Urothelium cell line (cell line): ENCODE measurements around the gene DNAH5.
A peak's percentile ranks its signal among the peaks of the same experiment; 100 is the strongest.

Source experiments
- DNase-seq: peaks from one replicate; pipeline ENCODE4 v3.0.0; 2011; ENCODE audit warnings: low spot score, mixed read lengths
- FAIRE-seq: peaks from 2 replicates; lab custom pipeline; 2011; peaks lifted over from hg19 to GRCh38; lab: Jason Lieb, UNC

Gene DNAH5

DNA sequence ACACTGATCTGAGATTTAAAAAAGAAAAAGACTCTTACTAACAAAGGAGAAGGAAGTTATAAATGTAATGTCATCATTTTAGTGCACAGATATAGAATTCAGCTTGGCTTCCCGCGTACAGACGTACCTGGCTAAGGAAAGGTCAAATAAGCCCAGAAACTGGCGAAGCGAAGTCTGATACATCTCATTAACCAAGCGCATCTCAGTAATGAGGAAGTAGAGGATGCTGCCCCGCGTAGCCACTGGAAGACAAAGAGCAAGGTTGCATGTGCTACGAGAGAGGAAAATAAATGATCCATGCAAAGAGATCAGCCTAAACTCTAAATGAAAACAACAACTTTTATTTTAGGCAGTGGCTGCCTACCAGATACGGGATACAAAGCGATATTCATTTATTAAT, 208.8 kb downstream of the DNAH5 start:
- FAIRE-seq: no peak
- no peak for DNase-seq

DNA sequence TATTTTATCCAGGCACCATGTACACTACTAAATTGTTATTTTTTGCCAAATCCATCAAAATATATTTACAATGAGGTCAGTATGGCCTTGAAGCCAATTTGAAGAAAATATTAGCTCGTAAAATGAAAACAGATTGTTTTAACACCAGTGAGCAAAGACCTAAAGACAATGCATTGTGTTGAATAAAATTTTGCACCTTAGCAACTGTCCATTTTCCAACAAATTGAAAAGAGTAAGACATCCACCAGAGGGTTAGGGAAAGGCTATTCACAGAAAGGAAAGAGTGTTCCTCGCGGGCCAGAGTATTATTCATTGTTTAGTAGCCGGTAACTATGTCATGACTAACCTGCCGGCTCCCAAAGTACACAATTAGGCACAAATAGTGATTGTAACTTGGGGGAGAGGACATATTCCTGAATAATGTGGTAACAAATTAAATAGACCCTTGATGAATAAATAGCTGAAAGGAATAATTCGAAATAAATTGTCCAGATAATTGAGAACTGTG, 213.3 kb downstream of the DNAH5 start:
- no peak for FAIRE-seq
- no peak for DNase-seq

DNA sequence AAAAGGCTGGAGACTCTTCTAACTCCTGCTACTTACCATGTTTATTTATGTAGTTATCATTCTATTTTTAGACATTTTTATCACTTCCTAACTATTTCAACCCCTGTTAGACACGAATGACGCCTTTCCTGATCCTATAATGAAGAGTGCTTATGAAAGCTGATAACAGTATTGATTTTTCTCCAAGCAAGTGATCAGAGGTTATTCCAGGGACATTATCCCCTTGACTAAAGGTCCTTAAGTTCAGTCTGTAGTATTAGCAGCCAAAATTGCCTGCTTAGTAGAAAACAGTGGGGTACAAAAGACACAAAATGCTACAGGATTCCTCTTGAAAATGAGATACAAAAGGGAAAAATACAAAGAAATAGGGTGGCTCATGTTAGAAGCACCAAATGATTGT, 235.6 kb downstream of the DNAH5 start:
- FAIRE-seq: no peak
- DNase-seq: no peak

DNA sequence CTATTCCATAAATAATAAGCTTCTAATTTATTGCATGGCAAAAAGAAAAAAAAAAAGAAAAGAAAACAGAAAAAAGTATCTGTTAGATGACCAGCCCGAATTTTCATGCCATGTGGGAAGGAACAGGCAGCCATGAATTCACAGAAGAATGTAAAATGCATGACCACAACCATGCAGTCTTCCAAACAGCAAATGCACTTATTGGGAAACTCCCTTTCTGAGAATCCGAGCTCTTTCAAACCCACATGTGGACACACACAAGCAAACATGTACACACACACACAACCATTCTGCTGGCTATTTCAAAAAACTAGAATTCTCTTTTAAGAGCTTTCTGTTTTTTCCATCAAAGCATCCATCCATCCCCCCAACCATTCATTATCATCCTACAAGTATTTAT, 236.1 kb downstream of the DNAH5 start:
- FAIRE-seq (no peak), DNase-seq (no peak)

DNA sequence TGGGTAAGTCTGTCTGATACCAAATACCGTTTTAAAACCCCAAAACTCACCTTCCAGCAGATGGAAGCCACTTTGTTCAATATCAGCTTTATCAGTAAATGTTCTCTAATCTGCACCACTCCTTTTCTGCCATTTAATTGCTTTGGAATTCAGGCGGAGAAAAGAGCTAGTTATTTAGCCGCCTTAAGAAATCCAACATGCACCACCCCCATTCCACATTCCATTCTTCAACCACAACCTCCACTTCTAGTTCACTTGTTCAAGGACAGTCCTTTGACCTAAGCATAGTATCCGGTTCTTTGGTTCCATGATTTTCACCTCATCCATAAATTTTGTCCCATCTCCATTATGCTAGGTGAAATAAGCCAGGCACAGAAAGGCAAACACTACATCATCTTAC, 240.1 kb downstream of the DNAH5 start:
- FAIRE-seq: no peak
- peak; percentile 33 for DNase-seq

DNA sequence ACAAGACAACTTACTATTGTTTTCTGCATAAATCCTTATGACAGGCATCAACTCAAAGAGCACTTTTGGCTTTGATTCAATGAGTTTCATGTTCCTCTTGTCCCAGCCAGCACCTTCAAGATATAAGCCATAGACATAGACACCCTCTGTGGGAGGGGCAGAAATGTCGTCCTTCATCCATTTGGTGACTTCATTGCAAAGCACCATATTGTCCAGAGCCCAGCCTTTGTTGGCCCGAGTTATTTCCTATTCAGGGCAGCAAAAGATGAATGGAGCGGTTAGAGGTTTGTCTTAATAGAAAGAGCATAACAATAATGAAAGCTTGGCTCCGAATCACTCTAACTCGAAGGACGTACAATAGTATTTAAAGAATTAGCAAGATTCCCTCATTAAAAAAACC, 243.9 kb downstream of the DNAH5 start:
- no peak for FAIRE-seq
- DNase-seq: no peak

DNA sequence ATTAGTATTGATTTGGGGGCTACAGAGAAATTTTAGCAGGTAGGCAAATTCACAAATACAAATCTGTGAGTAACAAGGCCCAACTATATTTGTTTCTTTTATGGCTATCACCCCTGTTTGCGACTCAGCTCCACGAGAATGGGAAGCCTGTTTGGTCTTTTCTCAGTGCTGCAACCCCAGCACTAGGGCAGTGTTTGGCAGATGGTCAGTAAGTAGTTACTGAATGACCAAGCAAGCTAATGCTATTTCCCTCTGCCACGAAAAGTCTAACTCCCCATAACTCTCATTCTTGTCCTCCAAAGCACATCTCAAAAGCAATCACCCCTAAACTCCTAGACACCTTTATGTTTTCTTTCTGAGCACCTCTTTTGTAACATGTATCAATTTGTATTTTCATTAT, 245.6 kb downstream of the DNAH5 start:
- FAIRE-seq: no peak
- no peak for DNase-seq

DNA sequence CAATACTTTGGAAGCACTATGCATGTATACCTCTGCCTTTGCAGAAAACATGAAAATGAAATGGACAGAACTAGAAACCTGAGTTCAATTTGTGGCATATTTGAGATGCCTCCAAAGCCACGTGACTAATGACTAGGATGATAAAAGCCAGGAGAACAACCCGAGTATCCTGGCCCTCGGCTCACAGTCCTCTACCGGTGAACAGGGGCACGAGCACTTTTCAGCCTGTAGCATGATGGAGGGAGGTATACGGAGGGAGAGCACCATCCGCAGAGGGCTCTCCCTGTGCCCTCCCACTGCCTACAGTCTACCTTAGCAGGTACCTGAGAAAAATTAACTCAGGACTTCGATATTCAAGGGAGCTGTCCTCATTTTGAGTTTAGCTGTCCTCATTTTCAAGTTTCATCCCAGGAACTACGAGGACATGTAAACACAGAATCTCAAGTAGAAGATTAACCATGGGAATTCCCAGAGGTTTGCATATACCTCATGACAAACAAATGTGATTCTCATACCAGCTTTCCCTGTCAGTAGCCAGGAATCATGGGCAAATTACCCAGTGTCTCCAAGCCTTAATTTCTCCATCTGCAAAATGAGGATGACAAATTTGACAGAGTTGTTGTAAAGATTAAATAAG, 249.3 kb downstream of the DNAH5 start:
- FAIRE-seq (no peak), DNase-seq (peak; percentile 43)

DNA sequence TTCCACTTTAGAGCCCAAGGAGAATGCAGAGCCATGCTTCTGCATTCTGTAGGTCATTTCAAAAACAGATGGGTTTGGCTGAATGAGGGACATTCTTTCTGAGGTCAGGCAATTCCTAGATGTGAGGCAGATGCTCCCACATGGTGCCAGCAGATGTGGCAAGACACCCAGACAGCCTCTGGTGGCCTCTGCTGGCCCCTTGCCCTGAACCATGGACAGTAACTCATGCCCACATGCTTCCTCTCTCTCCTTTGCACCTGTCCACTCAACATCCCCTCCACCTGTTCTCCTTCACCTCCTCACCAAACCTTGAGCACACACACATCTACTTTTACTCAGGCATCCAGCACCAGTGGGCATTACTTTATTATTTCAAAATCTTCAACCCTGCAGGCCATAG, 252.3 kb downstream of the DNAH5 start:
- DNase-seq (no peak), FAIRE-seq (no peak)

DNA sequence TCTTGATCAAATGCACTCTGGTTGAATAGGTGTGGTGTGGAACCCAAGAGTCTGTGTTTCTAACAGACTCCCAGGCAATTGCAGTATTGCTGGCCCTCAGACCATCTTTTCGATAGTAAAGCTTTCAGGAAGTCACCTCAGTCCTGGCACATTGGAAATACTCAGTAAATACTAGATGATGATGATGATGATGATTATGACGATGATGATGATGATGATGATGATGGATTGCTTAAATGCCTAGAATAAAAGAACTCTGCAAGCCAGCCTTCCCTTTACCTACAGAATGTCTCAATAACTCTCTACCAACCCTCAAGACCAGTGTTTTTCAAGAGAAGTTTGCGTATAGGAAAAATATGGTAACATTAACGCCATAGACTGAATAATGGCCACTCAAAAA, 268.0 kb downstream of the DNAH5 start:
- peak; percentile 17 for FAIRE-seq

DNA sequence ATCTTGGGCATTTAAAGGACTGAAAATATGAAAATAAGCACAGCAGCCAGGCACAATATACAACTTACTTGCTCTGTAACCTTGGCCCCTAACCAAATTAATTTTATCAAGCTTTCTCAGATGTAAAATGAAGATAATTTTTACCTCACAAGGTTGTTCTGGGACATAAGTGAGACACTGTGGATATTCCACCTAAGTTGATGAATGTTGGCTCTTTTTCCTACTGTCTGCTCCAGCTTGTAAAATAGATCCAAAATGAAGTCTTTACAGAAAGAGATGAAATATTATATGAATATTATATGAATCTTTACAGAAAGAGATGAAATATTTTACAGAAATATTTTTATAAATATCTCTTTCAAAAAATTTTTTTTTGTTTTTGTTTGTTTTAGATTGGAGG, 270.1 kb downstream of the DNAH5 start:
- no peak for FAIRE-seq
- DNase-seq: no peak

More for the DNA sequence above, 268.0 kb downstream of the DNAH5 start:
- DNase-seq: no peak

DNA sequence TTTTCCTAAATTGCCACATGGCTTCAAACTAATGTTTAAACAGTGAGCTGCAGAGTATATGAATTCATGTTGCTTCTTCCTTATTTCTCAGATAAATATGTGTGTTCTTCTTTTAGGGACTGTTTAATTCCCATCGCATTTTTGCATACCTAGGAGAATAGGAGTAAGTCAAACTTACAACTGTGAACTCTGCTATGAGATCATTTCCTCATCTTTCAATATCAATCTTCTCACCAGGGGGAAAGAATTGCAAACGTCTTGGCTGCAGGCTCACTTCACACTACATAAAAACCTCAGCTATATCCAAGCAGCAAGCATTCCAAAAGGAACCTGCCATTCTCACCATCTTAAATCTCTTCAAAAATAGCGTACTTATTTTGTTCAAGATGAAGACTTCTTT, 271.0 kb downstream of the DNAH5 start:
- DNase-seq (no peak), FAIRE-seq (no peak)

DNA sequence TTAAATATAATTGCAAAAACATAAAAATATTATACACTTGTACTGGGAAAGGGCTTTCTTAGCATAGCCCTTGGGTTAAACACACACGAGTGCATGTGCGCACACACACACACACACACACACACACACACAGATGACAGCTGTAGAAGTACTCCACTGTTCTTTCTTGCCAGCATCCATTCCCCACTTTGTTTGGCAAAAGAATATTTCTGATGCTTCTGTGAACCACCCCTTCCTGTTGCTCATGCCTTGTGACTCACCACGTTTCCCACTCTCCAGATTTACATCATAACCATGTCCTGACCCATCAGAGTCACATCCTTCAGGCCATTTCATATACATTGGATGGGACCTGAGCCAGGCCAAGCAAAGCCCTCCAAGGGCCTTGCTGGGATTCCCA, 280.1 kb downstream of the DNAH5 start:
- peak; percentile 41 for DNase-seq

DNA sequence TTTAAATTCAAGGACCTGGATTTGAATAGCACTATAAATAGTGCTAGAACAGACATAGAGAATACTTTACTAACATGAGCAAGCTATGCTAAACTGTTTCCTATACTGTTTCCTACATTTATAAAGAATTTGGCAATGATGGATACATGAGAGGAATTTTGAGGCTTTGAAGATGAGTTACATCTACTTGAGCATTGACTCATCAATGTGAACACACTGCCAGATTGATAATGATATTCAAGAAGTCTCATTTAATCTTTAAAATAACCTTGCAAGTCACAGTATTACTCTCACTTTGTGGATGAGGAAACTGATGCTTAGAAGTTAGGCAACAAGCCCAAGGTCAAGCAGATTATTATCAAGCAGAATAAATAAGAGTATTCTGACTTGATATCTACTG, 281.9 kb downstream of the DNAH5 start:
- FAIRE-seq: no peak
- no peak for DNase-seq

More for the DNA sequence above, 280.1 kb downstream of the DNAH5 start:
- FAIRE-seq: peak; percentile 68

DNA sequence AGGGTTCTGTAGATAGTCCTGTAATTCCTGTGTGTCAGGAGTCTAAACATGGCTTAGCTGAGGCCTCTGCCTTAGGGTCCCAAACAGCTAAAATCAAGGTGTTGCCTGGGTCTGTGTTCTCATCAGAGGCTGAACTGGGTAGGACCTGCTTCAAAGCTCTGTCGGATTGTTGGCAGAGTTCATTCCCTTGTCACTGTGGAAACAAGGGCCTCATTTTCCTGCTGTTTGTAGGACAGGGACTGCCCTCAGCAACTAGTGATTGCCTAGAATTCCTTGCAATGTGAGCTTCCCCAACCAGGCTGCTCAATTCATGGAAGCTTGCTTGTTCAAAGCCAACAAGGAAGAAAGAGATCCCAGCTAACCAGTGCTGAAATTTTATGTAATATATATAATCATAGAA, 283.2 kb downstream of the DNAH5 start:
- FAIRE-seq: no peak

DNA sequence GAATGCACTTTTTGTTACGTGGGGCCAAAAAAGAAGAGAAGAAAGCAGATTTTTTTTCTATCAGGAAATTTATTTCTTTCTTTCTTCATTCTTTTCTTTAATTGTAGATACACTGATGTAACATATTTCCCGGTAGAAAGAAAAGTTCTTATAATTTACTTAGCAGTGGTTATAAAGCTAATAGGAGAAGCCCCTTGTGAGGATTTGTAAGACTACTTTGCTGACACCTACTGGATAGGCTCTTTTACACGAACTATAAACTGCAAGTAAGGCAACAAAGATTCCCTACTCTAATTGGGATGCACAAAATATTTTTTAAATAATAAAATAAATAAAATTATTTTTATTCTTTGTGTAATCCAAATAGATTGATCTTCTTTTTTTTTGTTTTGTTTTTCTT, 284.4 kb downstream of the DNAH5 start:
- DNase-seq (no peak), FAIRE-seq (no peak)

More for the DNA sequence above, 283.2 kb downstream of the DNAH5 start:
- DNase-seq: no peak

DNA sequence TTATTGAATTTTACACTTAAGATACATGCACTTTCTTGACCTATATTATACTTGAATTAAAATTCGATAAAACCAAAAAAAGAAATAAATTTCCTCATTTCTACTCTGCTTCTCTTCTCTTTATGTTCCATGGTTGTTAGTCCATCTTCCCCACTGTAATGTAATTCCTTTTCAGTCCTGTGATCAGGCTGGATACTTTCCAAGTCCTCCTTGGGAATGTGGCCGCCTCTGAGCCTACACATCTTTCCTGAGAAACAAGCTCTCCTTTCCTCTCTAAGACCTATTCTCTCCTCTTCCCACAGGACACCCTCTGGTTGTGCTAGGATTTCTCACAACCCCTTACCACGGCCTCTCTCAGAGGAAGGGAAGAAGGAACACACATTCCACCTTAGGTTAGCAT, 285.1 kb downstream of the DNAH5 start:
- DNase-seq: no peak

DNA sequence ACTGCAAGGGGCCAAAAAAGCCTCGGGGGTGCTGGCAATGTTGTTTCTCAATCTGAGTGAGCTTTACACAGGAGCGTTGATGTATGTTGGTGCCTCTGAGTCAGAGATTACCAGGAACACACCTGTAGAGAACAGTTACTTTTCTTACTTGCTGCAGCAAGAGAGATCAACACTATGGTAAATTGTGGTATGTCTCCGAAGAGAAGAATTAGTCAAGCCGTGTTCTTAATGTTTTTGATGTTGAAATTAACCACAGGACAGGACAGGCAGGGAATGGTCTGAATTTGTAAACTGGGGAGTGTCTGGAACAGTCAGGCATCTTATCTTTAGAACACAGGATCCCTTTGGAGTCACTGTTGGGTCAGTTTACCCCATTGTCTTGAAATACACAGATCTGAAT, 285.7 kb downstream of the DNAH5 start:
- no peak for DNase-seq
- FAIRE-seq: no peak

More for the DNA sequence above, 285.1 kb downstream of the DNAH5 start:
- FAIRE-seq: no peak

DNA sequence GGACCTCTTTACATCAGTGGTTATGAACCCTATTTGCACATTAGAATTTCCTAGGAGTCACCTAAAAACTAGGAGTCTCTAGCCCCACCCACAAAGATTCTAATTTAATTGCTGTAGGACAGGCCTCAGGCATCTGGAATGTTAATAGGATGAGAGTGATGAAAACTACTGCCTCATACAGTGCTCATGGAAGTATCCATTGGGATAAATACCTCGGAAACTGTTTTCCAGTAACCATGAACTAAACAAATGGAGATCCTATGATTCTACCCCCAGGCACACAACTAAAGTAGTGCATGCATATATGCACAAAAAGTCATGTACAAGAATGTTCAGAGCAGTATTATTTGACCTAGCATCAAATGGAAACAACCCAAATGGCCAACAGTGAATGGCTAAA, 286.3 kb downstream of the DNAH5 start:
- DNase-seq (no peak), FAIRE-seq (no peak)

DNA sequence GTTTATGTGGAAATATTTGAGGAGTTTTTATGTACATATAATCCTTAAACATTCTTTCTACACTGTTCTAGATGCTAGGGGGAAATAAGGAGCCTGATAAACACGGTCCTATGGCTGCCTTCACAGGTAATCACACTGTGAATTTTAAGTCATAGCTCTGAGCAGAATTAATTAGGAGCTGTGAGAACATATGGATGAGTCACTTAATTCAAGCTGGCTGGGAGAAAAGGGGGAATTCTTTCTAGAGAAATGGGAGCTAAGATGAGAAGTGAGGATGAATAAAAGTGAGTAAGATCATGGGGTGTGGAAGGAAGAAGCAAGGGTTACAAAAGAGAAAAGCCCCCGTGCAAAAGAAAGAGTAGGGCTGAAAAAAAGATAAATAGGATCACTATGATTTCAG, 290.8 kb downstream of the DNAH5 start:
- FAIRE-seq: no peak

DNA sequence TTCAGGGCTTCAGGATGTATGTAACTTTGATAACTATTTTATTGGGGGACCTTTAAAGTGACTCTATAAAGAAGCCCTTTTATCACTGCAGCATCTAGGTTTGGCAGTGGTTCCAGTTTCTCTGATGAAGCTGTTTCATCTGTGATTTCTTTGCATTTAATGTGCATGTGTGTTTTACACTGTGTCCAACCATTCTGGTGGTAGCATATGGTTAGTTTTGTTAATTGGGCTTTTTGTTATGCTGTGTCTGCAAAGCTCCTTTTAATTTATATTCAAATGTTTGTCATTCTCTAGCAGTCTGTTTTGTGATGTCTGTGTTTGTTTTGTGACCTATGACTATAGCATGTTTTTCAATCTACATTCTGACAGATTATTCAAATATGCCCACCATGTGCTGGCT, 294.8 kb downstream of the DNAH5 start:
- DNase-seq (no peak), FAIRE-seq (no peak)

More for the DNA sequence above, 290.8 kb downstream of the DNAH5 start:
- DNase-seq: no peak

DNA sequence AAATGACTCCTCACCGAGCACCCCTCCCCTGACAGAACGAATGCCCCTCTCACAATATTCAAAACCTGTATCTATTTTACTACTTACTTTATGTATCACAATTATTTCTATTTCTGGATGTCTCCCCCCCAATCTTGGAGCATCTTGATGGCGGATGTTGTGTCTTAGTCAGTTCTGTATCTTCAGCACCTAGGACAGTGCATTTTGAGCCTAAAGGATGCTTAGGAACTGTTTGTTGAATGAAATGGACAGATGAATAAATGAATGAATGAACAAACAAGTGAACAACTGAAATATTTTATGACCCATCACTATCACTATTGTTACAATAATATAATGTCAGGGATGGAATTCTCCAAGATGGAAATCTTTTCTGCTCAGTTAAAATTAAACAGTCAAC, 295.7 kb downstream of the DNAH5 start:
- FAIRE-seq: no peak
- no peak for DNase-seq

DNA sequence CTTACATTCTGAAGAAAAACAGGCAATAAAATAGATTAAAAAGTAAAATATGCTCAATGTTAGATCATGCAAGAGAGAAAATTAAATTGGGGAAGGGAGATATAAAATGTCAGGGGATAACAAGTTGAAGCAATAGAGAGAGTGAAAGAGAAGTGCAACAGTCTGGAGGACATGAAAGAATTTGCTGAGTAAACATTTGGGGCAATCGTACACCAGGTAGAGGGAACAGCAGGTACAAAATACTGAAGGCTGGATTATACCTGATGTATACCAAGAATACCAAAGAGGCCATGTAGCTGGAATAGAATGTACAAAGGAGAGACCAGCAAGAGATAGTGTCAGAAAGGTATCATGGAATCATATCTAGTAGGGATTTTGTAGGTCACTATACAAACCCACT, 300.8 kb downstream of the DNAH5 start:
- FAIRE-seq (no peak), DNase-seq (no peak)
